Gastrocnemius medialis (tissue), 4 donors: Measurements from ENCODE around the gene PIP4K2A.
"Not testable (repeated sequence)": the region's sequence is repeated elsewhere in the genome, so short reads cannot be mapped to it uniquely, and the experiment has no call there.

Experiments
- POLR2A ChIP-seq, 2 donors: fragments of 450-650 bp; IDR thresholded peaks; one replicate each; pipeline ENCODE4 v1.6.1; 2017; ENCODE audit warnings: antibody characterized with exemption in 2 of 2, mild to moderate bottlenecking in 2 of 2, moderate library complexity in 2 of 2
- TF ChIP-seq, protein P1 (sequence below), 5 experiments: fragments of 450-650 bp in 3 of 5; fragments of 200-600 bp in 2 of 5; sonication (generic) in 2 of 5; IDR thresholded peaks in 4 of 5; conservative IDR thresholded peaks in 1 of 5; 1 replicate in 4 of 5; 2 replicates in 1 of 5; pipeline ENCODE4 v1.5.1; 2016 to 2019; ENCODE audit warnings: antibody characterized with exemption in 5 of 5, mild to moderate bottlenecking in 3 of 5, moderate library complexity in 3 of 5

DNA sequence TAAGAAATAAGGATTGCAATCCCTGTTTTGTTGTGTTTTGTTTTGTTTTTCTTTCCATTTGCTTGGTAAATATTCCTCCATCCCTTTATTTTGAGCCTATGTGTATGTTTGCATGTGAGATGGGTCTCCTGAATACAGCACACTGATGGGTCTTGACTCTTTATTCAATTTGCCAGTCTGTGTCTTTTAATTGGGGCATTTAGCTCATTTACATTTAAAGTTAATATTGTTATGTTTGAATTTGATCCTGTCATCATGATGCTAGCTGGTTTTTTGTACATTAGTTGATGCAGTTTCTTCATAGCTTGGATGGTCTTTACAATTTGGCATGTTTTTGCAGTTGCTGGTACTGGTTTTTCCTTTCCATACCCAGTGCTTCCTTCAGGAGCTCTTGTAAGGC, 190.0 kb downstream of the PIP4K2A start:
- TF ChIP-seq, protein P1, sequence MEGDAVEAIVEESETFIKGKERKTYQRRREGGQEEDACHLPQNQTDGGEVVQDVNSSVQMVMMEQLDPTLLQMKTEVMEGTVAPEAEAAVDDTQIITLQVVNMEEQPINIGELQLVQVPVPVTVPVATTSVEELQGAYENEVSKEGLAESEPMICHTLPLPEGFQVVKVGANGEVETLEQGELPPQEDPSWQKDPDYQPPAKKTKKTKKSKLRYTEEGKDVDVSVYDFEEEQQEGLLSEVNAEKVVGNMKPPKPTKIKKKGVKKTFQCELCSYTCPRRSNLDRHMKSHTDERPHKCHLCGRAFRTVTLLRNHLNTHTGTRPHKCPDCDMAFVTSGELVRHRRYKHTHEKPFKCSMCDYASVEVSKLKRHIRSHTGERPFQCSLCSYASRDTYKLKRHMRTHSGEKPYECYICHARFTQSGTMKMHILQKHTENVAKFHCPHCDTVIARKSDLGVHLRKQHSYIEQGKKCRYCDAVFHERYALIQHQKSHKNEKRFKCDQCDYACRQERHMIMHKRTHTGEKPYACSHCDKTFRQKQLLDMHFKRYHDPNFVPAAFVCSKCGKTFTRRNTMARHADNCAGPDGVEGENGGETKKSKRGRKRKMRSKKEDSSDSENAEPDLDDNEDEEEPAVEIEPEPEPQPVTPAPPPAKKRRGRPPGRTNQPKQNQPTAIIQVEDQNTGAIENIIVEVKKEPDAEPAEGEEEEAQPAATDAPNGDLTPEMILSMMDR (IDR thresholded peaks at IDR 0.05 in 4 of 5, conservative IDR thresholded peaks at IDR 0.05 in 1 of 5) = not testable (repeated sequence)
- not testable (repeated sequence) for TF ChIP-seq POLR2A (IDR thresholded peaks at IDR 0.05)
